Keratinocyte (primary cell): ENCODE results near the gene TENM4. TPM values are rescaled to one million over a fixed set of nuclear protein-coding genes. Genes with fewer than 3 reads are reported as not detected.

Experiments used
- DNase-seq: peaks from one replicate; pipeline ENCODE4 v3.0.0-alpha.2; 2011; ENCODE audit warnings: low read depth, missing footprints, low spot score
- FAIRE-seq: peaks from 2 replicates; lab custom pipeline; 2011; peaks lifted over from hg19 to GRCh38; lab: Jason Lieb, UNC
- H2AFZ ChIP-seq: 2 replicates; pipeline ENCODE4 v1.6.0; 2012; ENCODE audit warnings: low read length, control low read depth, inconsistent platforms; ENCODE audit not compliant: control insufficient read depth
- H3K27ac ChIP-seq: 2 replicates; pipeline ENCODE4 v1.5.1; 2011; ENCODE audit warnings: low read length; ENCODE audit not compliant: control insufficient read depth, insufficient read depth
- H3K27me3 ChIP-seq: 3 replicates; pipeline ENCODE4 v1.6.0; 2011; ENCODE audit warnings: low read length; ENCODE audit not compliant: control insufficient read depth, insufficient read depth; ENCODE audit errors: extremely low read depth
- H3K36me3 ChIP-seq, 2 experiments: 2 replicates in 1 of 2; 3 replicates in 1 of 2; pipeline ENCODE4 v1.5.1; 2011; ENCODE audit warnings: low read length in 2 of 2, mild to moderate bottlenecking in 1 of 2; ENCODE audit not compliant: control insufficient read depth in 2 of 2, insufficient read depth in 2 of 2; ENCODE audit errors: extremely low read depth in 1 of 2
- H3K4me1 ChIP-seq: 3 replicates; pipeline ENCODE4 v1.5.1; 2011; ENCODE audit warnings: low read length; ENCODE audit not compliant: control insufficient read depth, insufficient read depth; ENCODE audit errors: extremely low read depth
- H3K4me2 ChIP-seq: 3 replicates; pipeline ENCODE4 v1.6.0; 2011; ENCODE audit warnings: low read depth, low read length; ENCODE audit not compliant: control insufficient read depth, insufficient read depth; ENCODE audit errors: extremely low read depth
- H3K4me3 ChIP-seq, 3 experiments: fragments of 200-600 bp in 1 of 3; sonication (generic) in 1 of 3; 2 replicates in 2 of 3; 3 replicates in 1 of 3; pipeline ENCODE4 v1.5.1; 2011 to 2016; ENCODE audit warnings: low read length in 3 of 3, mild to moderate bottlenecking in 3 of 3, control low read depth in 2 of 3, inconsistent platforms in 1 of 3, low read depth in 1 of 3, mixed read lengths in 1 of 3, mixed run types in 1 of 3, moderate library complexity in 1 of 3; ENCODE audit not compliant: control insufficient read depth in 2 of 3, insufficient read depth in 2 of 3; ENCODE audit errors: extremely low read depth in 1 of 3
- H3K79me2 ChIP-seq: 2 replicates; pipeline ENCODE4 v1.6.0; 2012; ENCODE audit warnings: low read length; ENCODE audit not compliant: control insufficient read depth, insufficient read depth
- H3K9ac ChIP-seq: 3 replicates; pipeline ENCODE4 v1.6.0; 2011; ENCODE audit warnings: low read length; ENCODE audit not compliant: control insufficient read depth, insufficient read depth; ENCODE audit errors: extremely low read depth
- H3K9me1 ChIP-seq: 3 replicates; pipeline ENCODE4 v1.6.0; 2011; ENCODE audit warnings: low read length; ENCODE audit not compliant: control insufficient read depth, insufficient read depth; ENCODE audit errors: extremely low read depth
- H3K9me3 ChIP-seq: 2 replicates; pipeline ENCODE4 v1.5.1; 2012; ENCODE audit warnings: low read depth, low read length; ENCODE audit not compliant: control insufficient read depth
- H4K20me1 ChIP-seq: 3 replicates; pipeline ENCODE4 v1.6.0; 2011; ENCODE audit warnings: low read length; ENCODE audit not compliant: control insufficient read depth, insufficient read depth; ENCODE audit errors: extremely low read depth
- EZH2 ChIP-seq: IDR thresholded peaks from one replicate; pipeline ENCODE4 v1.6.1; 2012; ENCODE audit warnings: inconsistent platforms, mild to moderate bottlenecking, low read length, moderate library complexity
- dilution Hi-C: fragments of 300-500 bp; cut with MboI; formaldehyde crosslinking; loops from one replicate; pipeline ENCODE4 v1.7.0; 2020; ENCODE audit warnings: low sequenced_read_pairs; ENCODE audit not compliant: extremely low pct_ligation_motif_present
- polyA plus RNA-seq, 5 experiments: library from polyadenylated mRNA; depleted of rRNA in 3 of 5; stranded (reverse) in 3 of 5; stranded (forward) in 1 of 5; unstranded in 1 of 5; fragments of >200 nt; gene quantifications; 1 replicate in 1 of 5; 2 replicates in 3 of 5; 3 replicates in 1 of 5; pipeline versions ENCODE4 v1.2.1 to v1.2.3, GENCODE V29; 2011 to 2012; ENCODE audit warnings: missing spikeins in 2 of 5, low read depth in 1 of 5, low replicate concordance in 1 of 5
- TF ChIP-seq, protein P1 (sequence below), 3 experiments: IDR thresholded peaks in 1 of 3; conservative IDR thresholded peaks in 1 of 3; optimal IDR thresholded peaks in 1 of 3; 2 replicates in 2 of 3; 3 replicates in 1 of 3; pipeline versions ENCODE3 to v1.5.1; 2011; ENCODE audit warnings: low read length in 3 of 3, mild to moderate bottlenecking in 3 of 3, moderate library complexity in 2 of 3, control low read depth in 1 of 3, inconsistent platforms in 1 of 3; ENCODE audit not compliant: insufficient read depth in 2 of 3; ENCODE audit errors: extremely low read depth in 1 of 3

Gene TENM4
- polyA plus RNA-seq, 1 donor (not counting 4 experiments of a cell fraction or from before 2014, with no cell fraction given): 3.5 TPM

DNA sequence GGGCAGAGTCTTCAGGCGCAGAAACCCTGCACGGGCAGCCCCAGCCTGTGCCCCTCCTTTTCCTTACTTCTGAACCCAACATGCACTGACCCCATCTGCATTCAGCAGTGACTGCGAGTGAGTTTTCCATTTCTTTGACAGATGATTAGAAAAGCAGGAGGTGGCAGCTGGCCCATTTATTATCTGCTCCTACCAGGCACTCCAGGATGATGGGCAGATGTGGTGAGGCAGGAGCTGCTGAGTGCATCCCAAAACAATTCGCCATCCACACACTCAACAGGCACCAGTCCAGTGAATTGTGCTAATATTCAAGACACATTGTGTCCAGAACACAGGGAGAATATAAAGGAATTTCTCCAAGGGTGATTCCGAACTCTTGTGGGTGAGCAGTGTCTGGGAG lies 208.5 kb downstream of the TENM4 start:
- H3K27me3 ChIP-seq: no peaks in the 10 kb centered on the region
- no peak overlapping the region for H3K9ac ChIP-seq
- no peak overlapping the region for H2AFZ ChIP-seq
- H4K20me1 ChIP-seq: no peaks in the 10 kb centered on the region
- DNase-seq (no peak), FAIRE-seq (peak; percentile 64)
- dilution Hi-C loops: no loop called here
- no peaks in the 10 kb centered on the region for H3K36me3 ChIP-seq
- H3K9me1 ChIP-seq: no peaks in the 10 kb centered on the region
- no peaks in the 10 kb centered on the region for H3K79me2 ChIP-seq
- H3K9me3 ChIP-seq: no peaks in the 10 kb centered on the region
- H3K27ac ChIP-seq: no peak overlapping the region
- peaks cover 30% of the 10 kb centered on the region for H3K4me1 ChIP-seq
- H3K4me3 ChIP-seq: no peak overlapping the region
- TF ChIP-seq, protein P1, sequence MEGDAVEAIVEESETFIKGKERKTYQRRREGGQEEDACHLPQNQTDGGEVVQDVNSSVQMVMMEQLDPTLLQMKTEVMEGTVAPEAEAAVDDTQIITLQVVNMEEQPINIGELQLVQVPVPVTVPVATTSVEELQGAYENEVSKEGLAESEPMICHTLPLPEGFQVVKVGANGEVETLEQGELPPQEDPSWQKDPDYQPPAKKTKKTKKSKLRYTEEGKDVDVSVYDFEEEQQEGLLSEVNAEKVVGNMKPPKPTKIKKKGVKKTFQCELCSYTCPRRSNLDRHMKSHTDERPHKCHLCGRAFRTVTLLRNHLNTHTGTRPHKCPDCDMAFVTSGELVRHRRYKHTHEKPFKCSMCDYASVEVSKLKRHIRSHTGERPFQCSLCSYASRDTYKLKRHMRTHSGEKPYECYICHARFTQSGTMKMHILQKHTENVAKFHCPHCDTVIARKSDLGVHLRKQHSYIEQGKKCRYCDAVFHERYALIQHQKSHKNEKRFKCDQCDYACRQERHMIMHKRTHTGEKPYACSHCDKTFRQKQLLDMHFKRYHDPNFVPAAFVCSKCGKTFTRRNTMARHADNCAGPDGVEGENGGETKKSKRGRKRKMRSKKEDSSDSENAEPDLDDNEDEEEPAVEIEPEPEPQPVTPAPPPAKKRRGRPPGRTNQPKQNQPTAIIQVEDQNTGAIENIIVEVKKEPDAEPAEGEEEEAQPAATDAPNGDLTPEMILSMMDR (optimal IDR thresholded peaks at IDR 0.05 in 1 of 3, IDR thresholded peaks at IDR 0.05 in 1 of 3, conservative IDR thresholded peaks at IDR 0.05 in 1 of 3; ENCODE audit: extremely low read depth in 1 of 3, insufficient read depth in 2 of 3, low read length in 3 of 3): no peak
- TF ChIP-seq EZH2: no peak
- no peak overlapping the region for H3K4me2 ChIP-seq

- H3K9ac ChIP-seq: no peak overlapping the region
- no peaks in the 10 kb centered on the region for H3K27me3 ChIP-seq
- H3K9me1 ChIP-seq: no peaks in the 10 kb centered on the region
- H3K4me2 ChIP-seq: no peak overlapping the region
- peaks cover 21% of the 10 kb centered on the region for H3K4me1 ChIP-seq
- H3K27ac ChIP-seq: no peak overlapping the region
- no peaks in the 10 kb centered on the region for H3K36me3 ChIP-seq
- H3K4me3 ChIP-seq: no peak overlapping the region
- dilution Hi-C loops: no loop called here
- H3K79me2 ChIP-seq: no peaks in the 10 kb centered on the region
- H4K20me1 ChIP-seq: no peaks in the 10 kb centered on the region
- DNase-seq: no peak
- no peak for TF ChIP-seq EZH2
- TF ChIP-seq, protein P1 (optimal IDR thresholded peaks at IDR 0.05 in 1 of 3, IDR thresholded peaks at IDR 0.05 in 1 of 3, conservative IDR thresholded peaks at IDR 0.05 in 1 of 3; ENCODE audit: extremely low read depth in 1 of 3, insufficient read depth in 2 of 3, low read length in 3 of 3): no peak
- FAIRE-seq: no peak
- H2AFZ ChIP-seq: no peak overlapping the region
- no peaks in the 10 kb centered on the region for H3K9me3 ChIP-seq
These were observed 211.8 kb downstream of the TENM4 start for GRCh38 chr11:79229047-79229446.
